Measurements from ENCODE around the gene LRP2.

LRP2 gene

DNA sequence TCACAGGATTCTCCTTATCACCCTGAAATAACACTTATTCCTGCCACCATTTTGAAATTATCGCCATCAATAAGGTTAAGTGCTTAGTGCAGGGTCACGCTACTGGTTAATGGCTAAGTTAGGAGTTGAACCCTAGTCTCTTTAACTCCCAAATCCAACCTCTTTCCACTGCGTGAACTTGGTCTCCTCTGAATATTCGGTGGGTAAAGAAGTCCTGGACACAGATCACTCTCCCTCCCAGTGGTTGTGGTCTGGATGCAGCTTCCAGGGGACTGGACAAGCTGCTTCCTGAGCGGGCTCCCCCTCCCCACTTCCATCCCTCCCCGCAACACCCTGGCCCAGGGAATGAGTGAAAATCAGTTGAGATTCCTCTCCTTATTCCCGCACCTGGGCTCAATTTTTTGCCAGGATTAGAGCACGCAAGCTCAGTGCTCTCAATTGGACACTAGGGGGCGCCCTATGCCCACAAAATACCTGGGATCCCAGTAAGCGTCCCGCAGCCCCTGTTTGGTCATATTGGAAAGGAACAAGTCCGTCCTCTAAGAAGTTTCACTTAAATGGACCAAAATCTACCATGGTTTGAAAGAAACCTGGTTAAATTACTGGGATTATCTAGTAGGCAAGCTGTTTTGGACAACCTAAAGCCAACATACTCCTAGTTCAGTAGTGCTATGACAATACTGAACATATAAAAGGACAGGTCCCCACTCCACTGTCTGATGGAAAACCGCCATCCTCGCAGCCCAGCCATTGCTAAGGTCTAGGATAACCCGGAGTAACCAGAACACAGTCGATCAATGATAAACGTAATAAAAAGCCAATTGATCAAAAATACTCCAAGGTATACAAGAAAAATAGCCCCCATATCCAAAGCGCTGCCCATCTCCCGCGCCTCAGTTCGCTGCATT lies 252.6 kb downstream of the LRP2 start:
- H3K27me3 Mint-ChIP-seq (ENCODE audit: low read depth, poor library complexity) = peaks cover 21% of the 10 kb centered on the region
- H3K4me1 Mint-ChIP-seq = peaks cover 5% of the 10 kb centered on the region
- peak overlapping the region; percentile 33 for H3K4me3 Mint-ChIP-seq
- TF ChIP-seq, protein P1, sequence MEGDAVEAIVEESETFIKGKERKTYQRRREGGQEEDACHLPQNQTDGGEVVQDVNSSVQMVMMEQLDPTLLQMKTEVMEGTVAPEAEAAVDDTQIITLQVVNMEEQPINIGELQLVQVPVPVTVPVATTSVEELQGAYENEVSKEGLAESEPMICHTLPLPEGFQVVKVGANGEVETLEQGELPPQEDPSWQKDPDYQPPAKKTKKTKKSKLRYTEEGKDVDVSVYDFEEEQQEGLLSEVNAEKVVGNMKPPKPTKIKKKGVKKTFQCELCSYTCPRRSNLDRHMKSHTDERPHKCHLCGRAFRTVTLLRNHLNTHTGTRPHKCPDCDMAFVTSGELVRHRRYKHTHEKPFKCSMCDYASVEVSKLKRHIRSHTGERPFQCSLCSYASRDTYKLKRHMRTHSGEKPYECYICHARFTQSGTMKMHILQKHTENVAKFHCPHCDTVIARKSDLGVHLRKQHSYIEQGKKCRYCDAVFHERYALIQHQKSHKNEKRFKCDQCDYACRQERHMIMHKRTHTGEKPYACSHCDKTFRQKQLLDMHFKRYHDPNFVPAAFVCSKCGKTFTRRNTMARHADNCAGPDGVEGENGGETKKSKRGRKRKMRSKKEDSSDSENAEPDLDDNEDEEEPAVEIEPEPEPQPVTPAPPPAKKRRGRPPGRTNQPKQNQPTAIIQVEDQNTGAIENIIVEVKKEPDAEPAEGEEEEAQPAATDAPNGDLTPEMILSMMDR (IDR thresholded peaks at IDR 0.05) = peak; percentile 92
- H3K36me3 Mint-ChIP-seq (ENCODE audit: low read depth) = no peaks in the 10 kb centered on the region
- no peaks in the 10 kb centered on the region for H3K9me3 Mint-ChIP-seq
- no peak overlapping the region for H3K27ac Mint-ChIP-seq
- peak; percentile 86 for DNase-seq

DNA sequence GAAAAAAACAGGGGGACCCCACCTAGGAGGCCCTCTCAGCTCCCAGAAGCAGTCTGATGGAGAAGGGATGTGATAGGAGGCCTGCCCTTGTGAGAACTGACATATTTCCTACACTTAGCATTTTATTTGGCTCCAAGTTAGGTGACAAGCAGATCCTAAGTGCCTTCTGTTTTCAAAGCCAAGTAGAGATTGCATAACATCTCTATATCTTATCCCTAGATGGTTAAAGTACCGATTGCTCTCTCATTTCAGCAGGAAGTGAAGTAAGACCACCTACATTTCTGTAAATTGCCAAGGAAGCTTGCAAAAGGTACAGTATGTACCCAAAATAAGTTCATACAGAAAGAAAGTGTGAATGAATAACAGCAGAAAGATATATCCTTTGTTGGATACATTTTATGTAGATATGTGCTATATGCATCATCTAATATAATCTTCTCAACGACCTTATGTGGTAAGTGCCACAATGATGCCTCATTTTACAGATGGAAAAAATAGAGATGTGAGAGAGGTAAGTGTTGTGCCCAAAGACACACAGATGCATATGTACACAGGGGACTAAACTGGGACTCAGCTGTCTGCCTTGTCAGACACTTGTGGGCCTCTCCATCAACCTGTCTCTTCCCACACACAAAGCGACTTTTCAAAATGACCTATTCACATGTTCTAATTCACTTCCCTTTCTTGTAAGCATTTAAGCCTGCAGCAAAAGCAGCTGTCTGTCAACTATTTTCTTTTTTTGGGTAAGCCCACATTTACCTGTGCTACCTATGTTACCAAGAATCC lies 254.0 kb downstream of the LRP2 start:
- Mint-ChIP-seq H3K9me3 (no peaks in the 10 kb centered on the region), H3K4me1 (peaks cover 5% of the 10 kb centered on the region), H3K36me3 (ENCODE audit: low read depth) (no peaks in the 10 kb centered on the region), H3K4me3 (no peak overlapping the region), H3K27me3 (ENCODE audit: low read depth, poor library complexity) (peaks cover 21% of the 10 kb centered on the region), H3K27ac (no peak overlapping the region)
- TF ChIP-seq, protein P1 (IDR thresholded peaks at IDR 0.05) = no peak
- DNase-seq = no peak

DNA sequence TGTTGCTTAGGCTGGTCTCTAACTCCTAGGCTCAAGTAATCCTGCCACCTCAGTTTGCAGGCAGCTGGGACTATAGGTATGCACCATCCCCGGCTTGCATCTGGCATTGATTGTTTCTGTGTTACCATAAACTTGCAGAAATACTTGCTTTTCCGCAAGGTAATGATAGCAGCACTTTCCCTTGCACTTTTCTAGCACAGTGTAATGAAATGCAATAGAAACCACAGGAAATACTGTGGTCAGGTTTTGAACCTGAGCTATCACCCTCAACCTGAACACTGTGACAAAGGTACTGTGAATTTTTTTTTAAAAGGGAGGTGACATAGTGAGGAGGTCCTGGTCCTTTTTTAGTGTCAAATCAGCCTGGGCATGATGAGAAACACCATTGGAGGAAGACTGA lies 254.7 kb downstream of the LRP2 start:
- Mint-ChIP-seq H3K4me1 (peaks cover 5% of the 10 kb centered on the region), H3K4me3 (no peak overlapping the region), H3K9me3 (no peaks in the 10 kb centered on the region), H3K36me3 (ENCODE audit: low read depth) (no peaks in the 10 kb centered on the region), H3K27me3 (ENCODE audit: low read depth, poor library complexity) (peaks cover 21% of the 10 kb centered on the region), H3K27ac (no peak overlapping the region)
- no peak for DNase-seq
- TF ChIP-seq, protein P1 (IDR thresholded peaks at IDR 0.05) = no peak

DNA sequence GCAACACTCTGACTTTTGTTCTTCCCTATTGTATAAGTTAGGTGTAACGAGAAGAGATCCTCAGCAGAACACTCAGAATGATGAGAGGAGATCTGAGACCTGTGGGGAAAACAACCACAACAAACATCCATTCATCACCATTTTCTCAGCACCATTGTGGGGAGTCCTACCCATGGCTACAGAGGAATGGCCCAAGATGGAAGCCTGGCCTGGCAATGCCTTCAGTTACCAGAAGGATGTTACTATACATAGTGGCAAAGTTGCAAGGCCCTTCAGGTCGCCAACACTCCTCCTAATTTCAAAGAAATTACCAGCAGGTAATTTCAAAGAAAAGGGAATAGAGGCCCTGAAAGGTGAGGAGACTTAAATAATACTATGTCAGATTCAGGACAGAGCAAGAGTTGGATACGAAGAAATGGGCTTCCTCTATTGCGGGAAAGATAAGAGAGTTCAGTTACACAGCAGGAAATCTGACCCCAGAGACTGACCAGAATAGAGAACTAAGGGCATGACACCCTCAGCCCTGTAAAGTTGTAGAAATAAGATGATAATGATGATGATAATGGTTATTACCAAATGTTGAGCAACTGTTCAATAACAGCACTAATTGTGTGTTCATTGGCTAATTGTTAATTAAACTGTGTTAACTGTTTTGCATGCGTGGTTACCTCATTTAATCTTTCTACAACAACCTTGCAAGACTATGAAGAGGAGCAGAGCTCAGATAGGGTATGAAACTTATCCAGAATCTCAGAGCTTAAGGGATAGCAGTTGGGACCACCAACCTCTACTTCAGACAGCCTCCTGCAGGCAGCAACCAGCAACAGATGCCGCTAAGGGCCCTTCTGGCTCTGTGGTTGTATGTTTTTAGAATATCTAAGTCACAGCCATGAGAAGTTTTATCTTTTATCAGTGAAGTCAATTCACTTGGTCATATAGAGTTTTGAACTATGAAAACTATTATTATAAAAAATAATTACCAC lies 255.5 kb downstream of the LRP2 start:
- H3K9me3 Mint-ChIP-seq = no peaks in the 10 kb centered on the region
- H3K4me3 Mint-ChIP-seq = no peak overlapping the region
- no peaks in the 10 kb centered on the region for H3K36me3 Mint-ChIP-seq (ENCODE audit: low read depth)
- no peak overlapping the region for H3K27ac Mint-ChIP-seq
- TF ChIP-seq, protein P1 (IDR thresholded peaks at IDR 0.05) = no peak
- DNase-seq = no peak
- peaks cover 5% of the 10 kb centered on the region for H3K4me1 Mint-ChIP-seq
- peaks cover 21% of the 10 kb centered on the region for H3K27me3 Mint-ChIP-seq (ENCODE audit: low read depth, poor library complexity)

DNA sequence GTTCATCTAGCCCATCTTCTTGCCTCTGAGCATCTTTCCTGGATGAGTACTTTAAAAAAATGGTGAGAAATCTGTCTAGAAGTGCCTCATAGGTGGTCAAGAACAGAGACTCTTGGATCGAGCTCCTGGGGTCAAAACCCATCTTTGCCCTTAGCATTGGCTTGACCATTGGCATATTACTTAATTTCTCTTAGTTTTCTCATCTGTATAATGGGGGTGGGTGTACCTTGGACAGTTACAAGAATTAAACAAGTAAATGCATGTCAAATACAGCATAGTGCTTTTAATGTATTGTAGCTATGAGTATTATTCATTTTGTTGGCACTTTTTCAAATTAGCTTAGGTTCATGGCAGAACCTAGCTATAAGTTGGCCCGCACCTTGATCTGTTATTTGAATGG lies 256.2 kb downstream of the LRP2 start:
- Mint-ChIP-seq H3K4me1 (peaks cover 5% of the 10 kb centered on the region), H3K36me3 (ENCODE audit: low read depth) (no peaks in the 10 kb centered on the region), H3K9me3 (no peaks in the 10 kb centered on the region), H3K27me3 (ENCODE audit: low read depth, poor library complexity) (peaks cover 21% of the 10 kb centered on the region), H3K27ac (no peak overlapping the region), H3K4me3 (no peak overlapping the region)
- no peak for DNase-seq
- TF ChIP-seq, protein P1 (IDR thresholded peaks at IDR 0.05) = no peak
